OCI-LY7 (cell line): ENCODE data around the gene LPP.

Experiments used
- CTCF ChIP-seq: fragments of 200-600 bp; sonication (generic); conservative IDR thresholded peaks from 2 replicates; pipeline ENCODE4 v1.5.1; 2014; ENCODE audit warnings: mild to moderate bottlenecking, antibody characterized with exemption, low read length, moderate library complexity, mixed read lengths
- EZH2phosphoT487 ChIP-seq: fragments of 200-600 bp; sonication (generic); IDR thresholded peaks from 2 replicates; pipeline ENCODE4 v1.6.1; 2018; ENCODE audit warnings: low read depth, borderline replicate concordance, mild to moderate bottlenecking, mixed run types, antibody characterized with exemption, low read length, moderate library complexity, mixed read lengths

- TF ChIP-seq CTCF (no peak), EZH2phosphoT487 (no peak)
Measured at GRCh38 chr3:188822411-188822810, 668.5 kb downstream of the LPP start.
